ENCODE data around the gene MRPL12.

GRCh38 chr17:81707725-81708646 is 4.8 kb downstream of the MRPL12 start:
- TF ChIP-seq CTCF (IDR thresholded peaks at IDR 0.05): no peak
- no peak for TF ChIP-seq POLR2A (IDR thresholded peaks at IDR 0.05)

Measured in uterus (tissue), 2 donors.